GM18870 (cell line): Measurements from ENCODE around the gene CDK17.
"Not testable (repeated sequence)": the region's sequence is repeated elsewhere in the genome, so short reads cannot be mapped to it uniquely, and the experiment has no call there.

Experiments used
- ATAC-seq: cut with Tn5 transposase; IDR thresholded peaks from one replicate; pipeline ENCODE4 v1.9.1; 2021; ENCODE audit warnings: moderate library complexity; ENCODE audit not compliant: unreplicated experiment

The CDK17 gene

DNA sequence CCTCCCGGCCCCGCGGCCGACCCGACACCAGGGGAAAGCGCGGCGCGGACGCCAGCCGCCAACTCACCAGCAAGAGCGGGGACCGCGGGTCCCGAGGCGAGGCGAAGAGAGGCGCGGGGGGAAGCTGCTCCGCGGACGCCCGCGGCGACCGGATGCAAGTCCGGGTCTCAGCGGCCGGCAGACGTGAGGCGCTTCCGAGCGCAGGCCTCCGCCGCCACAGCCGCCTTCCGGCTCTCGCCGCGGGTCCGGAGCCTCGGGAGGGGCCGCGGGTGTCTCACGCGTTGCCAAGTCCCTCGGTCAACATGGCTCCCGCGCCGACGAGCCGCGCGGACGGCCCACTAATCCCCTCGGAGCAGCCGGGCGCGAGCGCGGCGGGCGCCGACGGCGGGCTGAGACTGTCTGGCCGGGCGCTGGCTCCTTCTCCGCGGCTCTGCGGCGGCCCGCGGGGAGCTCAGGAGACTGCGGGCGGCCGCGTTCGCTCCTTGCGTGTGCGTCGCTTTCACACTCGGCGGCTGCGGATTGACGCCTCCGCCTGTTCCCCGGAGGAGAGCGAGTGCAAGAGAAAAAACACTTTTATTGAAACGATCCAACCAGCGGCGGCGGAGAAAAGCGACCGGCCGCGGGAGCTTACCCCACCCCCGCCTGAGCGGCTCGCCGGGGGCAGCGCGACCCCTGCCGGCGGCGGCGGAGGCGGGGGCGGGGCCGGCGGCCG, at the start of gene CDK17:
CDK17 (minus strand) TSS at position 521 of the 712 bp plus-strand sequence. CDS start 65,603 bp downstream, outside the sequence.
- peak; percentile 24 for ATAC-seq

DNA sequence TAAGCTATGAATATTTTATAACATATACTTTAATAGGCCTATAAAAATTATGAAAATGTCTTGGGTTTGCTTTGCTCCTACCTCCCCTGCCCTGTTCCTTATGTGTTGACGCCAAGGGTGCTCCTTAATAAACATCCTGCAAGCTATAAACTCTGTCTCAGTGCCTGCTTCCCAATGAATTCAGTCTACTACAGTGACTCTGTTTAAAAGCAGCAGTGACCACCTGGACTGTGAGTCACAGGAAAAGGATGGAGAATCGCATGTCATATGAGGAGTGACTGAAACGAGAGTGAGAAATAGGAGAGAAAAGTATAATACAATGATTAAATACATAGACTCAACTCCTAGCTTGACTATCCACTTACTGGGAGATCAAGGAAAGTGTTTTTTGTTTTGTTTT, 48.1 kb upstream of the CDK17 start:
- no peak for ATAC-seq

DNA sequence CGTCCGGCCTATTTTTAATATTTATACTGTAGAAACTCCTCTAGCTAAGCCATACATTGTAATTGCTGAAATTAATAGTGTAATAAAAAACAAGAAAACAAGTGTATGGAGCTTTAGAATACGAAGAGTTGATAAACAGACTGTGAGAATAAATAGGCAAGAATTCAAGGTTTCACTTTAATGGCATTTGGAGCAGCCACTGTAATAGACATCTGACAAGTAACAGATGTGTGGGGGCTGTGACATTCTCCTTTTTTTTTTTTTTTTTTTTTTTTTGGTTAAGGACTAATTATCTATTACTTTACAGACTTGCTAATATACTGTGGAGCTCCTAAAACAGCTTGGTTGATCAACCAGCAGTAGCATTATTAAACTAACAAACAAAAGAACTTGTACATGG, 47.0 kb upstream of the CDK17 start:
- no peak for ATAC-seq

DNA sequence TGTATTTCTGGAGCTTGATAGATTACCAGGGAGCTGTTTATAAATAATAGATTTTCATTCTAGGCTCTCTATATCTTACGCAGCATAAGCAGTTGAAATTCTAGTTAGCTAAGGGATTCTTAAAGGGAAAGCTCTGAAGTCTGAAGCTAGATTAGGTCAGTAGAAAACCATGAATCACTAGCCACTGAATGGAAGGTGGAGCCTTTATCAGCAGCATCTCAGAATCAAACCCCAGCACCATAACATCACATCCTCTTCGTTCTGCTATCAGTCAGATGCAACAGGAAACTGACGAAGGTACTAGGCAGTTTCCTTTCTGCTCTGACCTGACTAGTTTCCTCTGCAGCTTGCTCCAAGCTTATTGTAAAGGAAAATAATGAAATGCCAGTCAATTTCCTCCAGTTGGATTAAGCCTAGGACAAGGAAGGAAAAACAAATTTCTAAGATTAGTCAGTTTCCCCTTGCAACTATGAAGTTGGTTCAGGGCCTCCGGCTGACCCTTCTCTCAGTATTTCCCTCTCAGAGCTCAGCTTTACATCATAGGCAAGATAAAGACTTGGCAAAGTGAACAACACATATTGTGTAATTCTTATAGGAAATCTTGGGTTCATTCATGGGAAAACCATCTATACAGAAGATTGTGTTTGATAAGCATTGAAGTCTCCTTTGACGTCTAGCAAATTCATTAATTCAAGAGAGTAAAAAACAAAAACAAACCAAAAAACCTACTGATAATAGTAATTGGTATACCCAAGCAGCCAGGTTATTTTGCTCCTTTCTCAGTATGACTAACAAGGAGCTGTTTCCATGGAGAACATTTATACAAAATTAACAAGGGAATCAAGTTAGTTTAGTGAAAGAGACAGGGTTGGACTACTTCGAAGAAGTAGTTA, 45.7 kb upstream of the CDK17 start:
- ATAC-seq: peak; percentile 97

DNA sequence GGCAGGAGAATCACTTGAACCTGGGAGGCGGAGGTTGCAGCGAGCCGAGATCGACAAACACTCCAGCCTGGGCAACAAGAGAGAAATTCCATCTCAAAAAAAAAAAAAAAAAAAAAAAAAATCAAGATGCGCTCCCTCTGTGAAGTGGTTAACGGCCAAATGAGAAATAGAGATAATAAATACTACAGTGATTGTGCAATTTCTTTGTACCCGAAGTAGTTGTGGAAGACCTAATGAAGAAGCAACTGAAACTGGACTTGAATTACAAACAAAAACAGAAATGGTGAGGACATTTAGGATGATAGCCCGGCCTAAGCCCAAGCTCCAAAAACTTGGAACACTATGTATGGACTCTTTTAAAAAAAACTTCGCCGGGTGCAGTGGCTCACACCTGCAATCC, 44.2 kb upstream of the CDK17 start:
- no peak for ATAC-seq

DNA sequence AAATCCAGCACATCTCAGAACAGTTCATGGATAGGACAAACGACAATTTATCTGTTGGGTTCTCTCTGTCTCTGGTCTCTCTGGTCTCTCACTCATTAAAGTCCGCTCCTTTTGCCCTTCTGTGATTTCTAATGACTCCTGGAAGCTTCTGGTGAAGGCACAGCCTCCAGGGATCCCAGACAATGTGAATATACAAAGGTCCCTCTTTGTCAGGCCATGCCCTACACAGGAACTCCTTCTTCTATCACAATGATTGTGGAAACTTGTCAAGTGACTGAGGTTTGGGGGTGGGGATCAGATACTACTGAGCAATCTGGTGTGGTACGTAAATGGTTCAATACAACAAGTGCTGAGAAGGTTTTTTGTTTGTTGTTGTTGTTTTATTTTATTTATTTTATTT, 42.7 kb upstream of the CDK17 start:
- no peak for ATAC-seq

DNA sequence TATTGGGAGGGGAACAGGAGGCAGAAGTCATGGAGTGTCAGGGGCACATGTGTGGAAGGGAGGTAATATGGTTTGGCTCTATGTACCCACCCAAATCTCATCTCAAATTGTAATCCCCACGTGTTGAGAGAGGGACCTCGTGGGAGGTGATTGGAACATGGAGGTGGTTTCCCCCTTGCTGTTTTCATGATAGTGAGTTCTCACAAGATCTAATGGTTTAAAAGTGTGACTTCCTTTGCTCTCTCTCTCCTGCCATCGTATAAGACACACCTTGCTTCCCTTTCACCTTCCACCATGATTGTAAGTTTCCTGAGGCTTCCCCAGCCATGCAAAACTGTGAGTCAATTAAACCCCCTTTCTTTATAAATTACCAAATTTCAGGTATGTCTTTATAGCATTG, 41.6 kb upstream of the CDK17 start:
- ATAC-seq: no peak

DNA sequence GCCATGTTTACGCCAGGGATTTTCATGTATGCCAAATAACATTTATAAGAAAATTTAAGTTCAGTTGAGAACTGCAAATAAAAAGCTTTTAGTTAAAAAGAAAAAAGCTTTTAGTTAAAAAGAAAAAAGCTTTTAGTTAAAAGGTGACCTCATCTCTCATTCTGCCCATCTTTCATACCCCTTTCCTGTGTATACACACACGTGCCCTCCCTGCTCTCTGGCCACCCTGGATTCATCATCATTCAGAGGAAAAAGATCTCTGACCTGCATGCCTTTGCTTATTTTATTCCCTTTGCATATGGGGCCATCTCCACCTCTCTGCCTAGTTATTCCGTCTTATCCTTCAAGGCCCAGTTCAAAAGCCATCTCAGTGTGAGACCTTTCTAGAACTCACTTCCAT, 38.1 kb upstream of the CDK17 start:
- no peak for ATAC-seq

DNA sequence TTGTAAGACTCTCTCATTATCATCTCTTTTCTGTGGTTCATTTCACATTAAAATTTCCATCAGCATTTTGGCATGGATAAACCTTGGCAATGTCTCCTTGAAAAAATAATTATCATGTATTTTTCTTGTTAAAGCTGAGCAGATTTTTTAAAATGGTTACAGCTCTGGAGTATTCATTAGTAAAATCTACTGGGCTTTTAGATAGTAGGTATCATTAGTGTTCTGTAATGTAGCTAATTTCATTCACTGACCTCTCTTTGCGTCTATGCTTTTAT, 36.9 kb upstream of the CDK17 start:
- no peak for ATAC-seq

DNA sequence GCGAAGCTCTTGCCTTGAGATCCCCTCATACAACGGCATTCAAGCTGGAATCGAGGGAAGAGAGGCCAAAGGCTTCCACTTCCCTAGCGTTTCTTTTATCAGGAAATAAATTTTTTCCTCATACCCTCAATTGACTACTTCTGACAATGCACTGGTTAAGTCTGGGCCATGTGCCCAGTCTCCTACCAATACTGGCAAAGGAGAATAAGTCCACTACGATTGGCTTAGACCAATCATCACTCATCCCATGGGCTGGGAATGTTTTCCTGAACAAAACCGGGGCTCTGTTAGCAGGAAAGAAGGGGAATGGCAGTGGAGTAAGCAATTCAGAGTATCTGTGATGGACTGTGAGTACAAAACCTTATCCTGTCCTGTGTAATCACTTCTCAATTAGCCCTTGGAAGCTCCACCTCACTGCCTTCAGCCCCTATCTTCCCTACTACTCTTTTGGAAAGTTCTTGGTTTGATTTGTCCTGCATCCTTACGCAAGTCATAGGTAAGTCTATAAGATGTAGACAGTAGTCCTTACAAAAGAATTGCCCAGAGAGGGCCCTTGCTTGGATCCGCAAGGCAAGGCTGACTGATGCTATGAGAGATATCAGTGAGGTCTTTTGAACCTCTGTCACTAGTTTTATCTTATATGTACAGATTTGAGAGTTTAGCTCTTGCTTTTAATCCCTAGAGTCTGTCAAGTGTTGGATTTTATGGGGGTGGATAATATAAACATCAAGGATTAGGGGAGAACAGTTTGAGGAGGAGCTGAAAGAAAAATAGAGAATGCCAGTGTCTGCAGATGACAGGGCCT, 36.3 kb upstream of the CDK17 start:
- ATAC-seq: no peak

DNA sequence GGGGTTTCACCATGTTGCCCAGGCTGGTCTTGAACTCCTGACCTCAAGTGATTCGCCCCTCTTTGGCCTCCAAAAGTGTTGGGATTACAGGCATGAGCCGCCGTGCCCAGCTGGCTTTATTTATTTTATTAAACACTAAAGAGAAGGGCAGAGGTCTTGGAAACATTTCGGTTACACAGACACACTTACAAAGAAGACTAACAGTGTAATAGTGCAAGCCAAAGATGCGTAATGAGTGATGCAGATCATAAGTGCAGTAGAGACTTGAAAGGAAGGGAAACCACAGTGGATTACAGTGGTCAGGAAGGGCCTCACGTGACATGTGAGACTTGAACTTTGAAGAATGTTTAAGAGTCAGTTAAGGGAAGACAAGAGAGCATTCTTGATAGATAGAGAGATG, 33.9 kb upstream of the CDK17 start:
- ATAC-seq: peak; percentile 65

DNA sequence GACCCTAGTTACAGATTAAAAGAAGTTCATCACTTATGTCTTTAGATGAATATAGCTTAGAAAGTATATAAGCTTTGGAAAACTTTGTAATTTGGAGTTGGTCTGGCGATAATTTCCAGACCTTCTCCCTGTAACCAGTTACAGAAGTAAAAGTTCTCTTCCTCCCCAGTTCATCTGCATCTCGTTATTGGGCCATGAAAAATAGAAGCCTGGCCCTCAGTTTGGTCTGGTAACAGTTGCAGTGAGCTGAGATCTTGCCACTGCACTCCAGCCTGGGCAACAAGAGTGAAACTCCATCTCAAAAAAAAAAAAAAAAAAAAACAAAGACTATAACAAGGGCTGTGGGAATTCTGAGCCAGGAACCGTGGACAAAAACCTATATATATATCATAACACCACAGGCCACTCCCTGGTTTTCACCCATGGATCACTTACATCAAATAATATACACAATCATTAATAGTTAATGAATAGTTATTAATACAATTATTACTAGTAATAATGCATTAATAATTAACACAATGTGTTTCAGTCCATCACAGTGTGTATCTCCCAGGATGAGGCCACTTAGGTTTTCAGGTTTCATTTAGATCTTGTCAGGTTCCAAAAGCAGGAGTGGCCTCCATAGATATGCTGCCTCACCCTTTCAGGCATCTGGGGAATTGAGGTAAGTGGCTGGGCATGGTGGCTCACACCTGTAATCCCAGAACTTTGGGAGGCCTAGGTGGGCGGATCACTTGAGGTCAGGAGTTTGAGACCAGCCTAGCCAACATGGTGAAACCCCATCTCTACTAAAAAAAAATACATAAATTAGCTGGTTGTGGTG, 32.5 kb upstream of the CDK17 start:
- ATAC-seq: not testable (repeated sequence)

DNA sequence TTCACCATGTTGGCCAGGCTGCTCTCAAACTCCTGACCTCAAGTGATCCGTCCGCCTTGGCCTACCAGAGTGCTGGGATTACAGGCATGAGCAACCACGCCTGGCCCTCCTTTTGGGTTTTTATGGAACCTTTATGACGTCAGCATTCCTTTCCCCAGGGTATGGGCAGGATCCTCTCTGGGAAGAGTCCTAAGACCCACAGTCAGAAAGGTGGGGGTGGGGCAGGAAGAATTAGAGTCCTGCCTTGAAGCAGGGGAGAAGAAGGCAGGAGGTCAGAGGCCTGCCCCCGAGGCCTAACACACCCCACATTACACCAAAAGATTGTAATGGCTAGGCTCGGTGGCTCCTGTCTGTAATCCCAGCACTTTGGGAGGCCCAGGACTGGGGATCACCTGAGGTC, 30.8 kb upstream of the CDK17 start:
- ATAC-seq: no peak

DNA sequence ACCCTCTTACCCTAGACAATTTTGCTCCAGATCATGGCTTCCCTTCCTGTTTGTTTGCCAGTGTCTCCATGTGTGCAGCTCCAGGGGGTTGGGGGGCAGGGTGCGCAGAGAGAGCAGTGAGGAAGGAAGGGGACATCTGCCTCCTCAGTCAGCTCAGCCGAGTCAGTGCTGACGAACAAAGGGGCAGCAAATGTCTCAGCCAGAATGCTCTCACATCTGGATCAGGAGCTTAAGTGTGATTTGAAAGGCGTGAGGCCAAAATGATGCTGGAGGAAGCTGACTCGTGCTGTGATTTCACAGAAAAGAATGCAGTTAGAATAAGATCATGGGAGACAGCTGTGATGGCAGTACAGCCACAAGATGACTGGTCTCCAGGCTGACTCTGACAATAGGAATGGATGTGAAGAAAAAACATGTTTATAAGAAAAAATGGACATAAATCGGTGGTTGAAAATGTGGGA, 27.1 kb upstream of the CDK17 start:
- ATAC-seq: no peak

DNA sequence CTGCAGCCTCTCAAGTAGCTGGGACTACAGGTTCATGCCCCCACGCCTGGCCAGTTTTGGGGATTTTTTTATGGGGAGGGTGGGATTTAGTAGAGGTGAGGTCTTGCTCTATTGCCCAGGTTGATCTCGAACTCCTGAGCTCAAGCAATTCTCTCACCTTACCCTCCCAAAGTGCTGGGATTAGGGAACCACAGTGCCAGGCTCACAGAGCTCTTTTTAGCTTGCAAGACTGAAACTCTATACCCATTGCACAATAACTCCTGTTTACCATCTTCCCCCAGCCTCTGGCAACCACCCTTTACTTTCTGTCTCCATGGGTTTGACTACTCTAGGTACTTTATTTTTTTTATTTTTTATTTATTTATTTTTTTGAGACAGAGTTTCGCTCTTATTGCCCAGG, 25.7 kb upstream of the CDK17 start:
- ATAC-seq: no peak

DNA sequence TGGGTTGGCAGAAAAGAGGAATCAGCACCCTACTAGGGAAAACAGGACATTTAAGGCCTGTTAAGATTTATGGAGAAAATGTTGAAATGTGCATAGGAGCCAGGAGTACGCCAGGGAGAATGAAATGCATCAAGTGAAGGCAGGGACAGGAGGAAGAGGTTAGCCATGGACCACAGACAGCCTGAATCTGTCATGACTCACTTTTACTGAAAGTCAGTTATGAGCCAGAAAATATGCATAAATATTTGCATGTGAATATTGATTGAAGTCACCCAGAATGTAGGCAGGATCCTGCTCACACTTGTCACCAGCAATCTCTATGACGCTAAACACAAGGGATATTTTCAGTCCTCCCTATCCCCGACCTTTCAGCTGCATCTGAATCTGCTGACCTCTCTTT, 25.1 kb upstream of the CDK17 start:
- ATAC-seq: peak; percentile 86

DNA sequence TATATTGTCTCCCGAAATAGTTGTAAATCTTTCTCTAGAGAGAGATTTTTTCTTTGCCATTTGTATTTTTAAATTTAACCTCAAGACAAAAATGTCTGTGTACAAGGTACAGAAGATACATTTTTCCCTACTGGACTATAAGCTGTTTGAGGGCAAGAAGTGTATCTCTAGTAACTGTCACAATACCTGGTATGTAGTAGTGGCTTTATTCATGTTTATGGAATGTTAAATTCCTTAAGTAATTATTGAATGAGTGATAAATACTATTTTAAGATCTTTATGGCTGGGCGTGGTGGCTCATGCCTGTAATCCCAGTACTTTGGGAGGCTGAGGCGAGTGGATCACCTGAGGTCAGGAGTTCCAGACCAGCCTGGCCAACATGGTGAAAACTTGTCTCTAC, 24.4 kb upstream of the CDK17 start:
- ATAC-seq: no peak

DNA sequence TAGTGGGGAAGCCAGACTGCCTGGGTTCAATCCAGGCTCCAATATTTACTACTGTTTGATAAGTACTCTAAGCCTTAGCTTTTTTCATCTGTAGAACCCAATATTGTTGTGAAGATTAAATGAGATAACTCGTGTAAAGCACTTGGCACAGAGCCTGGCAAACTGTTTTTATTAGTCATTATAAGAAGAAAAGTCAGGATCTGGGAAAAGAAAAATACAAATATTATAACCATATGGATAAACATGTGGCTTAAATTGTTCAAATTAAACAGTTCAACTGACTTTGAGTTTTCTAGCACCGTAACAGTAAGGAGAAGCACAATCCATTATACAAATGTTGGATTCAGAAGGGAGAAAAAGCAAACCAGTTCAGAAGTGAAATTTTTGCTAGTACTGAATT, 22.0 kb upstream of the CDK17 start:
- ATAC-seq: no peak

DNA sequence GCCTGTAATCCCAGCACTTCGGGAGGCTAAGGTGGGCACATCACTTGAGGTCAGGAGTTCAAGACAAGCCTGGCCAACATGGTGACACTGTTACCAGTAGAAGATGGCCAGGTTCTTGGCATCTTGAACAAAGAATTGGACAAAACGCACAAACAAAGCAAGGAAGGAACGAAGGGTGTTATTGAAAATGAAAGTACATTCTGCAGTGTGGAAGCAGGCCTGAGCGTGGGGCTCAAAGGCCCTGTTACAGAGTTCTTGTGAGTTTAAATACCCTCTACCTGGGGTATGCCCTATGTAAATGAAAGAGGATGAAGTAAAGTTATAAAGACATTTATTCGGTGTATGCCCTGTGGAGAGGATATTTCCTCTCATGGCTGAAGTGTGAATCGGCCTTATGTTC, 20.8 kb upstream of the CDK17 start:
- no peak for ATAC-seq

DNA sequence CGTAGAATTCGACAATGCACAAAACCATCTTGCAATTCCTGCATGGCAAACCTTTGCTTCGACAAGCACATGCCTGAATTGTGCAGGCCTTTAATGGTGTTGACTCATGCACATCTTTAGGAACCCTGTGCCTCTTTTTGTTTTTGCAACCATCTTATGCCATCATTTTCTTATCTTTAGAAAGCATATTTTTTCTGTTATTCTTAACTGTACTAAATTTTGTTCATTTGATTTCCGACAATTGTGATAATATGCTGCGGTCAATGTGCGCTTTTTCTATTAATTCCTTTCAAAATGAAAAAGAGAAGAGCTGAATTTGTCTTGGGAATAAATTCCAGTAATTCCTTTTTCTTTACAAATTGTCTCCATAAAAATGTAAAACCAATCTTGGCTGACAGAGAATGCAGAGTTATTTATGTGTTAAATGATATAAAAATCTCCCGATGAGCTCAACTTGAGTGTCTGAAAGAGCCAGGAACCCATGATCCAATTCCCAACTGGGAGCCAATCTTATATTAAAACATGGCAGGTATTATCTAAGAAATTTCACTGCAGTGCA, 20.1 kb upstream of the CDK17 start:
- ATAC-seq: no peak
